Fibroblast of pulmonary artery (primary cell): ENCODE measurements around the gene ARID1B.

Source experiments
- DNase-seq: peaks from one replicate; pipeline ENCODE4 v3.0.0-alpha.2; 2010; ENCODE audit warnings: low read depth
- H3K4me3 ChIP-seq: replicated peaks from 2 replicates; pipeline ENCODE4 v1.5.1; 2011; ENCODE audit warnings: low read depth, mild to moderate bottlenecking, control low read depth, low read length, moderate library complexity
- CTCF ChIP-seq: IDR thresholded peaks from 2 replicates; pipeline ENCODE4 v1.5.1; 2011; ENCODE audit warnings: mild to moderate bottlenecking, control low read depth, low read length, inconsistent platforms; ENCODE audit errors: missing control alignments

Gene ARID1B

GRCh38 chr6:156804402-156804801, 27.2 kb downstream of the ARID1B start:
- no peak for DNase-seq
- no peak overlapping the region for H3K4me3 ChIP-seq
- no peak for TF ChIP-seq CTCF

DNA sequence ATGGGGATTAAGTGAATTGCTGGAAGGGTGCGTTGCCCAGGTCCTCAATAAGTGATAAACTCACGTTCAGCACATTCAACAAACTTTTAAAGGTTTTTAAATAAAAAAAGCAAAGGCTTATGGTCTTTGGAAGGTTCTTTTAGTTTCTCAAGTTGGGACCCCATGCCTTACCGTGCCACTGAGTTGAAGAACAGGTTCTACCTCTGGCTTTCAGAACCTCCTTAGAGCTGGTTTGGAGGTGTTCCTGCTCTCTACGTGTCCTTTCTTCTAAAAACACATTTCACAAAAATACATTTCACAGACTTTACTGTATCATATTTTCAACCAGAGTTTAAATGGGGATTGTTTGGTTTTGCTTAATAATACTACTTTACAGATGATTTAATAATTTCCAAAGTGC, 29.0 kb downstream of the ARID1B start:
- no peak overlapping the region for H3K4me3 ChIP-seq
- no peak for DNase-seq
- no peak for TF ChIP-seq CTCF

DNA sequence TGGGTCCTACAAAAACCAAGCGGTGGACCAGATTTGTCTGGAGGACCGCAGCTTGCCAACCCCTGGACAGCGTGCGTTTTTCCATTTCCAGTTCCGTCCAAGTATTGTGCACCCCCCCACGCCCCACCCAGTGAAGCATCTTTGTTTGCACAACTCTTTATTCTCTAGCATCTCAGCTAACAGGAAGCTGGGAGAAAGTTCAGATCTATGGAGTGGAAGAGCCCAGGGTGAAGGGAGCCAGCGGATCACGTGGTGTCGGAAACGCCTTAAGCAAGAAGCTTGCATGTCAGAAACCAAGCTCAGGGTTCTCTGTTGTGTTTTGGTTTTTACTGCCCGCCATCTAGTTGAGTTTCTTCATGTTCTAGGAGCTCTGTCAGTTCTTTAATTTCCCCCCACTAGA, 29.9 kb downstream of the ARID1B start:
- TF ChIP-seq CTCF = no peak
- DNase-seq = no peak
- no peak overlapping the region for H3K4me3 ChIP-seq

GRCh38 chr6:156807795-156808194, 30.6 kb downstream of the ARID1B start:
- TF ChIP-seq CTCF = no peak
- DNase-seq = no peak
- H3K4me3 ChIP-seq = no peak overlapping the region

DNA sequence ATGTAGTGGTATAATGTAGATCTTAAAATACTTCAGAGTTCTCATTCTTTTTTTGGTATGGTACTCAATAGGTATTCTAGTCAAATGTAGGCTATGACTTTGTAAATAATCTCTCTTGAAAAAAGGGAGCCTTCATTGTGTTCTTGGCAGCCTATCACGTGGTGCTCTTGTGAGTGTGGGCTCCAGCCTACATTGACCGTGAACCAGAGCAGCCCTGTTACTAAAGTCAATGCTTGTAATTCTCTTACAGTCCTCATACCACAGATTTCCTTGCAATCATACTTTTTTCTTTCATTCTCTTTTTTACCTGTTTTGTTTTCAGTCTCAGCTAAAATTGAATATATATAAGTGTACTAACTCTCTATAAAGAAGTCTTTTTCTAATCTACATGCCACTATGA, 31.1 kb downstream of the ARID1B start:
- no peak for TF ChIP-seq CTCF
- H3K4me3 ChIP-seq = no peak overlapping the region
- peak; percentile 56 for DNase-seq

GRCh38 chr6:156809034-156809433, 31.9 kb downstream of the ARID1B start:
- peak; percentile 46 for DNase-seq
- no peak overlapping the region for H3K4me3 ChIP-seq

More at GRCh38 chr6:156809034-156809433, 31.9 kb downstream of the ARID1B start:
- TF ChIP-seq CTCF = no peak
